NCI-H1092 (cell line): ENCODE measurements around the gene PCDH15.

Experiments
- DNase-seq: peaks from one replicate; lab custom pipeline; 2025; lab: John Stamatoyannopoulos, UW

The PCDH15 gene

DNA sequence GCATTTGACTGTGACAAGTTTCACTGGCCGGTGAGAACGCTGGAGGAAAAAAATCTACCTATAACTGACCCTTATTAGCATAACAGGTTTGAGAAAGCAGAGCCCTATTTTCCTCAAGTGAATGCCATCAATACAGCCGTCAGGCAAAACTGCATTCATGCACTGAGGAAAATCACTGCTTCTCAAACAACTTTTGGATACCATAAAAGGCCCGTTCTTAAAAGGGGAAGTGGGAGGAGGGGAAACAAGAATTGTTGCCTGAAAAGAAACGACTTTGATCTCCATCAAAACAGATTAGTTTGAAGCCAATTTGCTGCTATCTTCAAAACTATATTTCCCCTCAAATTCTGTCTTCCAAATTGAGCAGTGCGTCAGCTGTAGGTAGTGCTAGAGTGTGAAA is 670.6 kb downstream of the PCDH15 start:
- DNase-seq: no peak

DNA sequence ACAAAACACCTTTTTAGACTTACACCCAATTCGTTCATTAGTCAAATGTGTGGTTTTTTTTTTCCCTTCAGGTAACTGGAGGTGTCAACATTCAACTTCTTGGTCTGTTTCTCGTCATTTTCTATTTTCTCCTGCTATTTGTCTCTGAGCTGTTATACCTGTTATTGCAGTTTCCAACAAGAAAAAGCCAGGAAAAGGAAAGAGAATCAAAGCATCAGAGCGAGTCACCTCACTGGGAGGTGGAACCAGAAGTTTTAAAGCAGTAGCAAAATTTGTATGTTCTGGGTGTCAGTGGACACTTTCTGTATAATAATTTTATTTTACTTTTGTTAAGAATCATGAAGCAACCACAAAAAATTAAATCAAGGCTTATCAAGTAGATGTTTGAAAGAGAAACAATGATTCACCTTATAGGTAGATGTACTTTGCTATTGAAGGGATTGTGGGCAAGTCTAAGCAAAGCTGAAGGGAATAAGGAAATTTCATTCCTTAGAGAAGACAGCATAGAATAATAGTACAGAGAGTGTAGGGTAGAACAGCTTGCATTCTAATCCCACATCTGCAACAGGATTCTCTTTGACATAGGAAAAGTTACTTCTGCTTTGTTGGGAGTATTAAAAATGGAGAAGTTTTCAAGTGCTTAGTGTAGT is 675.8 kb downstream of the PCDH15 start:
- no peak for DNase-seq

DNA sequence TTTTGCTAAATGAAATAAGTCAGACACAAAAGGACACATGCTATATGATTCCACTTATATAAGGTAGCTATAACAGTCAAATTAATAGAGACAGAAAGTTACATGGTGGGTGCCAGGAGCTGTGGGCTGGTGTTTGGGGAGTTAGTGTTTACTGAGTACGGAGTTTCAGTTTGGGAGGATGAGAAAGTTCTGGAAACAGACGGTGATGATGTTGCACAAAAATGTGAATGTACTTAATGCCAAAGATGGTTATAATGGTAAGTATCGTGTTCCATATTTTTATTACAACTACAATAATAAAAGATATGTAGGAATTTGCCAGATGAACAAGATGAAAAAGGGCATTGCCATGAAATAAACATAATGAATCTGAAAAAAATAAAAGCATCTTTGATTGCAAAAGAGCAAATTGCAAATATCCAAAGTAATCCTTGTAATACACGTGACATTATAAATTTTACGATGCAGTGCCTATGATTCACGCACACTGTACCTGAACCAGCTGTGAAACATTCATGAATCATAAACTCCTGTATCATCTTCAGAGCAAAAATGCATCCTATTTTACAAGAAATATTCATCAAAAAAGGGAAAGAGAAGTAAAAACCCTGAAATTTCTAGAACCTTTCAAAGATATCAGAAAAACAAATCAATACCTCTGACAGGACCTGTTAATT is 676.7 kb downstream of the PCDH15 start:
- no peak for DNase-seq

DNA sequence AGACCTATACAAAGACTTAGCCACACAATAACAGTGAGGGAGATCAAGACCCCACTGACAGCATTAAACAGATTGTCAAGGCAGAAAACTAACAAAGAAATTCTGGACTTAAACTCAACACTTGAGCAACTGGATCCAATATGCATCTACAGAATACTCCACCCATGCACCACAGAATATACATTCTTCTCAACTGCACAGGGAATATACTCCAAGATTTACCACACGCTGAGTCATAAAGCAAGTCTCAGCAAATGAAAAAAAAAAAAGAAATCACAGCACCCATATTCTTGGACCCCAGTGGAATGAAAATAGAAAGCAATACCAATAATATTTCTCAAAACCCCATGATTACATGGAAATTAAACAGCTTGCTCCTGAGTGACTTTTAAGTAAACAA is 680.2 kb downstream of the PCDH15 start:
- DNase-seq: no peak

DNA sequence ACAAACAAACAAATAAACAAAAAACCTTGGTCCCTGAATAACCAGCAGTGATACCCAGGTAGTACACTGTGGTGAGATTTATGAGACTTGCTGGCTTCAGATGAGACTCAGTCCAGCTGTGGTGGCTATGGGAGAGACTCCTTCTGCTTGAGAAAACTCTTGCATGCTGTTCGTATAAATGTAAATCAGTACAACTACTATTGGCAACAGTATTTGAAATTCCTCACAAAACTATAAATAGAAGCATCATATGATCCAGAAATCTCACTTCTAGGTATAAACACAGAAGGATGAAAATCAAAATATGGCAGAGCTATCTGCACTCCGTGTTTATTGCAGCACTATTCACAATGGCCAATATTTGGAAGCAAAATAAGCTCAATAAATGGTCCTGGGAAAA is 692.1 kb downstream of the PCDH15 start:
- no peak for DNase-seq

DNA sequence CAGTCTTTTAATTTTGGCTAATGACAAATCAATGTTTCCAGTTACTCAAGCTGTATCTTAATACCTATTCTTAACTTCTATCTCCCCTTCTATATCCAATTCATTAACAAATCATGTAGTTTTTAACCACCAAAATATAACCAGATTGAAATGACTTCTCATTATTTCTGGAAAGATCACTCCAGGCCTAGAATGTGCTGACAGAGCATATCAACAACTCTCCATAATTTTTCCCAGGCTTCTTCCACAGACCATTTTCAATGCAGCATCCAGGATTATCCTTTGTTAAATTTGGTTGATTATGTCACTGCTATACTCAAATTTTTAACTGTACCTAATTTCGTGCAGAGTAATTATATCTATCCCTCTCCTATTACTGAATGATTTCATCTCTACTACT is 704.1 kb downstream of the PCDH15 start:
- DNase-seq: no peak

DNA sequence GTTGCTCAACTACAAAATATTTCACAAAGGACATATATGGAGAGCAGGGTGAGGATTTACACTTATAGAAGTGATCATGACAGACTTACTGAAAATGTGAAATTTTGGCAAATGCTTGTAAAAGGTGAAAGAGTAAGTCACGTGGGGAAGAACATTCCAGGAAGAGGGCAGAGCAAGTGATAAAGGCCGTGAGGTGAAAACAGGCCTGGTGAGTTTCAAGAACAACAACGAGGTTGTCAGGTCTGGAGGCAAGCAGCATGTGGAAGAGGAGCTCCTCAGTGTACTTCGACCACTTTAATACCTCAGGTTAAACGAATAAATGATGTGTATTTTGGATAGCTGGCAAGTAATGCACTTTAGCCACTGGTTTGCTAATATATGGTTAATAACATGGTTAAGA is 706.7 kb downstream of the PCDH15 start:
- no peak for DNase-seq

DNA sequence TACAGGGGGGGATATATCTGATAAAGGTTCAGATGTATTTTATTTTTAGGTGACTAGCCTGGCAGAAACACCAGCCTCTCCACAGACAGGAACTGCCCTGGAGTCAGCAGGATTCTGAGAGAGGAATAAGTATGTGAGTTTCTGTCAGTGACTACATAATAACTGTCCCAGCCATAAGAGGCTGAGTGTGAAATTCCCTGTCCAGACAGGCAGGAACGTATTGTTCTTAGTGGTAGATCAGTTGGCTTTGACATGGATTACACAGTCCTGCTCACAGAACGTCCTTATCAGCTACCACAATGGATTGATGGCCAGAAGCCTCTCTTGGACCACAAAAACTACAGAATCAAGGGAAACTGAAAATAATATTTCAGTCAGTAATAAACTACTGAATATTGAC is 709.8 kb downstream of the PCDH15 start:
- DNase-seq: no peak

DNA sequence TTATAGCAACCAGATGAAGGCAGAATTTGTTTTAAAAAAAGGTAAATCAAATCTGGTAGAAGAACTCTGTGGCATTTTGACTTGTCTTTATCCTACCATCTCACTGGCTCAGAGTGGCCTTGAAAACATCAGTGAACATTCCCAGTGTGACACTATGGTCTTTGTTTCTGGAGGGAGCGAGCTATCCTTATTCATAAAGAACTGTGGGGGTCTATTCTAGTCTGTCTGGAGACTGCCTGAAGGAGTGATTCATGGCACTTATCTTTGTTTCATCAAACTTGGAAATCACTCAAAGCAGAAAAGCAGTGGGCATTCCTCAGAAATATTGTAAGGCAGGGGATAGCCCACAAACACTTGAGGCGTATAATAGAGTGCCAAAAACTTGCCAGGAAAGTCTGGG is 719.1 kb downstream of the PCDH15 start:
- DNase-seq: no peak

DNA sequence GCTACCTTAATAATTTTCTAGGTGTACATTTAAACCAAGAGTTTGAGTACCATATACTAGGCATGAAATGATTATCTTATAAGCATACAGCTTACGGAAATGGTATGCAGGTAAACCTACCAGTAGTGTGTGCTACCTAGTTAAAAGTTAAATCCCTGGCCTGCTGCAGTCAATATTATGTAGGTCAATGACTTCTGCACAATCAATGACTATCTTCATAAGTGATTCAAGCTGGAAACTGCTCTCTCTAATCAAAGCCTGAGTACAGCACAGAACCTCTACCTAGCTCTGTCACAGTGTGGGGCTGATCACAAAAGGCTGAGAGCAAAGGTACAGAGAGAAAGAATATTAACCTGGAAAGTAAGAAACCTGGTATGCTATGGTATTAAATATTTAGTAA is 733.7 kb downstream of the PCDH15 start:
- DNase-seq: no peak

DNA sequence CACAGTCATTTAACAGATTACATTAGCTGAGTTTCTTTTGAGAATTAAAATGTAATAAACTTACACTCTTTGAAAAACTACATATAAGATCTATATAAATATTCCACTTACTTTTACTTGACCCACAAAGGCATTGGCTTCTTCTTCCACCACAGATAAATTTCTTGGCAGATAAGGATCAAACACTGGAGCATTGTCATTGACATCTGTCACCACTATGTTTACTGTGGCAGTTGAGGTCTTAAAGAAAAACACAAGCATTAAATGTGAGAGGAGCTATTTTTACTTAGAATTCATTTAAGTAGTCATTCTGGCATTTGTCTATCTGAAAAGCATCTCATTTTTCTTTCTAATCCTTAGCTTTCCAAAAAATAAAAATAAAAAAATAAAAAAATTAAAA is 734.4 kb downstream of the PCDH15 start:
- no peak for DNase-seq

DNA sequence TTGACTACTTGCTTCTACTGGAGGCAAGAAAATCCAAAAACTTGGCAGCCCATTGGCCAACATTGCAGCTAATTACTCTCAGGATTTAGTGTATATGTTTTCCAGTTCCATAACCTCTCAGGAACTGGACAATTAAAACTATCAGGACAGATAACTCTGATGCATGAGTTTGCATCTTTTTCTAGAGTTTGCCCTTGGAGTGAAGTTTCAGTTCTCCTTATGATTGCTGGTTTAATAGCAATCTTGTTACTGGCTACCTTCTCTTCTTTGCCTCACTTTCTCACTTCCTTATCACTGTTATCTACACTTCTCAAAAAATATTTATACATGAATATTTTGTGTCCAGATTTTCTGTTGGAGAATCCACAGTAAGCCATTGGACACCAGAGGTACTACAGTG is 735.9 kb downstream of the PCDH15 start:
- DNase-seq: no peak

DNA sequence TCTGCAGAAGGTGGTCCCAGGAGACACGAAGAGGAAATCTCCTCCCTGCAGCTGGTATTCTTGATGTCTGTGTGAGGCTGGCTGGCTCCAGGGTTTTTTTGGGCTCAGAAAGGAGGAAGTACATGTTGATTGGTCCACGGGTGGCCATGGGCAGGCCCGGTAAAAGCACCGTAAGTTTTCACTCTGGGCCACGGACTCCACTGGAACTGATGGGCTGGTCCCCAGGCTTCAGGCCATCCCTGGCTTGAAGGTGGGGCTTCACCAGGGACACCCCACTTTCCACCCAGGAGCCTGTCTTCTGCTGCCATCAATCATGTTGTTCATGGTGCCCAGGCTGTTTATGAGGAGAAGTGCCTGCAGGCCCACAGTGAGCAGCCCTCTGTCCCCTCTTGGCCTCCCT is 736.8 kb downstream of the PCDH15 start:
- DNase-seq: no peak

DNA sequence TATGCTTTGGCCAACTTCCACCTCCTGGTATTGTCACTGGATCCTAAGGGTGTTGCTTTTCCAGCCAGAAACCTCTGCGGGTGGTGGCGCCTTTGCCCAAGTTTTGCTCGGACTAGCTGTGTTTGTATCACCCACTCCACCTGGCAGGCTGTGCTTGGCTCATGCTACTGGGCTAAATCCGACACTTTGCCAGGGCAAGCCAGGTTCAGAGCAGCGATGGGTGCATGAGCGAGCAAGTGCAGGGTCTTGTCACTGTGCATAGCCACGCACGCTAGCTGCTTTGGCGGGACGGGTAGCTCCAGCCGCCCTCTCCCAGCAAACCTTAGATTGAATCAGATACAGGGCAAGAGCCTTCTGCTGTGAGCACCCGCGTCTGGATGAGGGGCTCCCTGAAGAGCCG is 737.5 kb downstream of the PCDH15 start:
- DNase-seq: no peak

DNA sequence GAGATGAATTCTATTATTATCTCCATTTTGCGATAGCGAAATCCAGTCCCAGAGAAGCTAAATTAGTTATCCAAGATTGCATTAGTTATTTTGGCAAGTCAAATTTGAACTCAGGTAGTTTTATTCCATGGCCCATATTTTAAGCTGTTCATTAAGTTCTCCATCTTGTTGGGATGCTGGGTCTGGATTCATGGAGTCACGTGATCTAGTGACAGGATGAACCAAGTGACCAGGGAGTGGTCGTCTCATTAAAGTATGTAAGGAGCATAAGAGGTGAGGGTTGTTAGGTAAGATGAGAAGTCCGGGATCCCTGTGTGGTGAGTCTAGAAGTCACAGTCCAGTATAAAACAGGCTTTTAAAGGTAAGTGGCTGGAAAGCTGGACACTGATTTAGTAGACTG is 740.5 kb downstream of the PCDH15 start:
- no peak for DNase-seq

DNA sequence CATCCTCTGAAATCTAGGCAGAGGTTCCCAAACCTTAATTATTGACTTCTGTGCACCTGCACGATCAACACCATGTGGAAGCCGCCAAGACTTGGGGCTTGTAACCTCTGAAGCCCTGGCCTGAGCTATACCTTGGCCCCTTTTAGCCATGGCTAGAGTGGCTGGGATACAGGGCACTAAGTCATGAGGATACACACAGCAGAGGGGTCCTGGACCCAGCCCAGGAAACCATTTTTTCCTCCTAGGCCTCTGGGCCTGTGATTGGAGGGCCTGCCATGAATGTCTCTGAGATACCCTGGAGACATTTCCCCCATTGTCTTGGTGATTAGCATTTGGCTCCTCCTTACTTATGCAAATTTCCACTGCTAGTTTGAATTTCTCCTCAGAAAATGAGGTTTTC is 743.7 kb downstream of the PCDH15 start:
- DNase-seq: no peak

DNA sequence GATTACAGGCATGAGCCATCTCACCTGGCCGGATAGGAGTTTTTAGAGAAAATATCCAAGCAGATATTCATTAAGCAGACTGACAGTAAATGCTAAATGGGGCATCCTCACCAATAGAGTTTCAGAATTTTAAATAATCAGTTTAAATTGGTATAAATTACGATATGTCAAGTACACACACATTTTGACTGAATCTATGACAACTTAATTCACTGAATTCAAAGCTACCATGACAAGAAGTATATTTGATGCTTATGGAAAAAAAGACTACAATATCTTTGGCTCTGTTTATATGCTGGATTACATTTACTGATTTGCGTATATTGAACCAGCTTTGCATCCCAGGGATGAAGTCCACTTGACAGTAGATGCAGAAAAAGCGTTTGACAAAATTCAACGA is 774.7 kb downstream of the PCDH15 start:
- DNase-seq: no peak

DNA sequence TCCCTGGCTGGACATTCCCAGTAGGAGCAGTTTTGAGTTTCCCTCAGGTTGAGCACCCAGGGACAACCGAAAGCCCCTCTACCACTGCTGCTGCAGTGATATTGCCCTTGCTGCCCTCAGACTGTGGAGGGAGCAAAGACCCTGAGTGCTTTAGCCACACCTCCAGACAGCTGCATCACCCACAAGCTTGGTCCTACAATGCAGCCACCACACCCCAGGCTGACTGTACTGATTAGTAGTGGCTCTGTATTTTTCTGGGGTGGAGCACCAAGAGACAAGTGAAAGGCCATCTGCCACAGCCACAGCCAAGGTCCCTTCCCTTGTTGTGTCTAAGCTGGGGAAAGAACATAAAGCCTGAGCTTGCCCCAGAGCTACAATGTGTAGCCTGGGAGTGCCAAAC is 789.9 kb downstream of the PCDH15 start:
- DNase-seq: no peak

DNA sequence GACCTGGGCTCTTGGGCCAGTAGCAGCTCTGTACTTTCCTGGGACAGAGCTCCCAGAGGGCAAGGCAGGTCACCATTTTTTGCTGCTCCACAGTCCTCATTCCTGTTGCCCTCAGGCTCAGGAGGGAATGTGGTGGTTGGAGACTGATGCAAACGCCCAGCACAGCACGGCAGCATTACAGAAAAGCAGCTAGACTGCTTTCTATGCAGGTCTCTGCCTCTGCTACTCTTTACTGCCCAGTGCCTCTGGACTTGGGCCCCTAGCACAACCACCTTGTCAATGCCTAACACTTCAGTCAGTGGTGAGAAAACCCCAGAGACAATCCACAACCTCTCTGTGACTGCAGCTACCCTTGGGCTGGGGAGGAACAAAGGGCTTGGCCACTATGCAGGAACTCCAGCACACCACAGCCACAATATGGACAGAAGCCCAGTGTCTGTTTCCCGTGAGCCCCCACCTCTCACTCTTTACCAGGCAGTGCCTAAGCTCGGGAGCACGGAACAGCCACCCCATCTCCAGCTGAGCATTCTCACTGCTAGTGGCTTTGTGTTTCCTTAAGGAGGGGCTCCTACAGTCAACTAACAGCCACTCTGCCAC is 790.6 kb downstream of the PCDH15 start:
- no peak for DNase-seq

DNA sequence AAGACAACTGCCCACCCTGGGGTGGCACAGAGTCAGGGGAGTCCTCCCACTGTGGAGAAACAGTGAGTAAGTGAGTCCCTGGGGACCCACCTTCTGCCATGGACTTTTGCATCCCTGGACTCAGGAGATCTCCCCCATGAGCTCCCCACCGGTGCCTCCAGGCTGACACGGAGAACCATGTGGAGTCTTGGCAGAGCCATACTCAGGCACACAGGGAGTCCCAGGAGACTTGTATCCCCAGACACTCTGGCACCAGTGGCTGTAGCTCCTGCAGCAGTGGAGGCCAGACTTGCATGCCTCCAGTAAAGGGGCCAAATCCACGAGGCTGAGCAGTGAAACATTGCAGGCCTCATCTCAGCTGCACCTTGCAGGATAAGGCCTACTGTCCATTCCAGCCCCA is 791.4 kb downstream of the PCDH15 start:
- no peak for DNase-seq

DNA sequence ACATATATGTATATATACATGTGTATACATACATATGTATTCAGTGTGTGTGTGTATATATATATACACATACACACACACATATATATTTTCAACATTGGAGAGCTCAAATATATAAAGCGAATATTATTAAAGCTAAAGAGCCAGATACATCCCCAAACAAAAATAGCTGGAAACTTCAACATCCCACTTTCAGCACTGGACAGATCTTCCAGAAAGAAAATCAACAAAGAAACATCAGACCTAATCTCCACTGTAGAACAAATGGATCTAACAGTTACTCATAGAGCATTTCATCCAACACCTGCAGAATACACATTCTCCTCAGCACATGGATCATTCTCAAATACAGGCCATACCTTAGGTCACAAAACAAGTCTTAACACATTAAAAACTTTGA is 799.0 kb downstream of the PCDH15 start:
- DNase-seq: no peak

DNA sequence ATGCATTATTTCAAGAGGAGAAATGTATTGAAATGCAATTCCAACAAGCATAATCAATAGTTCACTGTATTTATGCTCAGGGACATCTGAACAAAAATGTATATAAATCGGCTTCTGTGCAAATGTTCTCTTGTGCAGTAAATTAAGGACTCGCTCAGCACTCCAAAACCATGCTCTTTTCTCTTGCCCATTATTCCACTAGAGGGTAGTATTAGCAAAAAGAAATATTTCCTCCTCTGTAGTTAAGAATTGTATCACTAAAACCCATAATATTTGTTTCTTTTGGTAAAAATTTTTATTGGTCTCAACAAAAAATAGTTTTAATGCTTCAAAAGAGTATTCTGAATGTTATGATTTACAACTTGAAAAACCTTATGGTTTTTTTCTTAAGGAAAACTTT is 803.1 kb downstream of the PCDH15 start:
- no peak for DNase-seq

DNA sequence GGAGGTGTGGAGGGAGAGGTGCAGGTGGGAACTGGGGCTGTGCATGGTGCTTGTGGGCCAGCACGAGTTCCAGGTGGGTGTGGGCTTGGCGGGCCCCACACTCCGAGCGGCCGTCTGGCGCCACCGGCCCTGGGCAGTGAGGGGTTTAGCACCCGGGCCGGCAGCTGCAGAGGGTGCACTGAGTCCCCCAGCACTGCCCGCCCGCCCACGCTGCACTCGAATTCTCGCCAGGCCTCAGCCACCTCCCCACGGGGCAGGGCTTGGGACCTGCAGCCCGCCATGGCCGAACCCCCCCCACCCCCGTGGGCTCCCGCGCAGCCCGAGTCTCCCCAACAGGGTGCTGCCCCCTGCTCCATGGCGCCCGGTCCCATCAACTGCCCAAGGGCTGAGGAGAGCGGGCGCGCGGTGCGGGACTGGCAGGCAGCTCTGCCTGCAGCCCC is 810.2 kb downstream of the PCDH15 start:
- no peak for DNase-seq

DNA sequence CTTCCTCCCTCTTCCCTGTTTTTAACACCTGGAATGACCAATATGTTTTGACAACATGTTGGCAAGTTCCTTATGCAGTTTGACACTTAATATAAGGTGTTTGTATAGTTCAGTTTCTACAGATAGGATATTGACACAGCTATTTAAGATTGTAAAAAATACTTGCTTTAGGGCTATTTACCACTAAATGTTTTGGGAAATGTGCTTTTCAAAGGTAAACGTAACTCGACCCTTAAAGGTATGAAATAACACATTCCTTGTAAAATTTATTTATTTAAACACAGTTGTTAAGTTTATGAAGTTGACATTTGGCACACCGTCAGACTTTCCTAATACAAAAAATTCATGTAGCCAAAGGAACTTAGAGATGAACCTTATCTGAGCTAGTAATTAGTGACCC is 817.6 kb downstream of the PCDH15 start:
- no peak for DNase-seq
